HepG2 (cell line): ENCODE data around the gene TMEM185B. TPM values are rescaled to one million over a fixed set of nuclear protein-coding genes. Genes with fewer than 3 reads are reported as not detected.

Experiments
- DPF2 ChIP-seq: sonication (generic); formaldehyde crosslinking; IDR thresholded peaks from 2 replicates; pipeline ENCODE4 v1.4.0; 2020; ENCODE audit warnings: mild to moderate bottlenecking, low read depth, missing genetic modification reagents, borderline replicate concordance
- FOSL1 ChIP-seq: sonication (generic); formaldehyde crosslinking; IDR thresholded peaks from 2 replicates; pipeline ENCODE4 v1.9.0; 2021; ENCODE audit warnings: missing genetic modification reagents, borderline replicate concordance
- FOXK1 ChIP-seq: sonication (generic); formaldehyde crosslinking; IDR thresholded peaks from 2 replicates; pipeline ENCODE4 v1.4.0; 2020; ENCODE audit warnings: low read depth, missing genetic modification reagents, borderline replicate concordance
- FOXK2 ChIP-seq: fragments of 450-650 bp; IDR thresholded peaks from 2 replicates; pipeline ENCODE4 v1.6.1; 2016
- HDAC1 ChIP-seq: sonication (generic); formaldehyde crosslinking; IDR thresholded peaks from 2 replicates; pipeline ENCODE4 v1.5.1; 2020; ENCODE audit warnings: mild to moderate bottlenecking, missing genetic modification reagents
- NR2F2 ChIP-seq: IDR thresholded peaks from 2 replicates; pipeline ENCODE4 v1.6.1; 2012; ENCODE audit warnings: low read depth, inconsistent platforms, borderline replicate concordance
- POLR2A ChIP-seq, 2 experiments: IDR thresholded peaks; 2 replicates each; pipeline ENCODE4 v1.6.1; 2011; ENCODE audit warnings: low read depth in 2 of 2, low read length in 2 of 2, mild to moderate bottlenecking in 1 of 2, moderate library complexity in 1 of 2; ENCODE audit not compliant: insufficient read depth in 1 of 2
- RCOR2 ChIP-seq: IDR thresholded peaks from 2 replicates; pipeline ENCODE4 v1.6.1; 2016; ENCODE audit warnings: missing biosample characterization, missing genetic modification reagents
- TOE1 ChIP-seq: sonication (generic); formaldehyde crosslinking; IDR thresholded peaks from 2 replicates; pipeline ENCODE4 v1.4.0; 2020; ENCODE audit warnings: mild to moderate bottlenecking, missing genetic modification reagents
- ZMYM3 ChIP-seq: sonication (generic); formaldehyde crosslinking; IDR thresholded peaks from 2 replicates; pipeline ENCODE4 v1.5.1; 2020; ENCODE audit warnings: mild to moderate bottlenecking, missing genetic modification reagents
- ZMYM4 ChIP-seq: sonication (generic); formaldehyde crosslinking; IDR thresholded peaks from 2 replicates; pipeline ENCODE4 v1.8.1; 2023; ENCODE audit warnings: mild to moderate bottlenecking, missing genetic modification reagents
- ZNF251 ChIP-seq: sonication (generic); formaldehyde crosslinking; IDR thresholded peaks from 2 replicates; pipeline ENCODE4 v1.9.0; 2021; ENCODE audit warnings: mild to moderate bottlenecking, missing genetic modification reagents
- ZNF383 ChIP-seq: sonication (generic); formaldehyde crosslinking; IDR thresholded peaks from 2 replicates; pipeline ENCODE4 v1.4.0; 2020; ENCODE audit warnings: missing genetic modification reagents, mild to moderate bottlenecking, borderline replicate concordance
- ZNF484 ChIP-seq: sonication (generic); formaldehyde crosslinking; IDR thresholded peaks from 2 replicates; pipeline ENCODE4 v1.5.1; 2020; ENCODE audit warnings: mild to moderate bottlenecking, low read depth, missing genetic modification reagents, borderline replicate concordance
- ZNF619 ChIP-seq: sonication (generic); formaldehyde crosslinking; IDR thresholded peaks from 2 replicates; pipeline ENCODE4 v1.4.0; 2020; ENCODE audit warnings: mild to moderate bottlenecking, missing genetic modification reagents
- ZNF782 ChIP-seq: sonication (generic); formaldehyde crosslinking; IDR thresholded peaks from 2 replicates; pipeline ENCODE4 v1.4.0; 2020; ENCODE audit warnings: missing genetic modification reagents, mild to moderate bottlenecking, borderline replicate concordance
- polyA plus RNA-seq, 8 experiments: library from polyadenylated mRNA; depleted of rRNA in 3 of 8; stranded (reverse) in 7 of 8; unstranded in 1 of 8; fragments of >200 nt; fragmentation: Illumina TruSeq in 4 of 8; extraction: Trizol in 4 of 8; gene quantifications; 2 replicates each; pipeline versions ENCODE4 v1.2.1 to v1.2.3, GENCODE V29; 2011 to 2016; ENCODE audit warnings: low read depth in 4 of 8, missing spikeins in 1 of 8, mixed read lengths in 1 of 8; ENCODE audit not compliant: insufficient read depth in 1 of 8
- total RNA-seq, 5 experiments: library from RNA; depleted of rRNA; stranded (reverse); fragments of >200 nt; fragmentation: Illumina TruSeq; extraction: Trizol; gene quantifications; 2 replicates each; pipeline ENCODE4 v1.2.3, GENCODE V29; 2016; ENCODE audit warnings: low read depth in 1 of 5
- TF ChIP-seq, protein P1 (sequence below): sonication (generic); formaldehyde crosslinking; IDR thresholded peaks from 2 replicates; pipeline ENCODE4 v1.4.0; 2020; ENCODE audit warnings: missing genetic modification reagents
- TF ChIP-seq, protein P2 (sequence below): sonication (generic); formaldehyde crosslinking; IDR thresholded peaks from 2 replicates; pipeline ENCODE4 v1.4.0; 2020; ENCODE audit warnings: missing genetic modification reagents
- TF ChIP-seq, protein P3 (sequence below): sonication (generic); formaldehyde crosslinking; IDR thresholded peaks from 2 replicates; pipeline ENCODE4 v1.4.0; 2020; ENCODE audit warnings: low read depth, mild to moderate bottlenecking, missing genetic modification reagents
- TF ChIP-seq, protein P4 (sequence below): sonication (generic); formaldehyde crosslinking; IDR thresholded peaks from 2 replicates; pipeline ENCODE4; 2020; ENCODE audit warnings: missing genetic modification reagents, mild to moderate bottlenecking, borderline replicate concordance

TMEM185B gene
- total and polyA plus RNA-seq, 2 of the 13 experiments (the other 11 are each of a cell fraction or from before 2014, with no cell fraction given): 5.6 to 7.0 TPM

DNA sequence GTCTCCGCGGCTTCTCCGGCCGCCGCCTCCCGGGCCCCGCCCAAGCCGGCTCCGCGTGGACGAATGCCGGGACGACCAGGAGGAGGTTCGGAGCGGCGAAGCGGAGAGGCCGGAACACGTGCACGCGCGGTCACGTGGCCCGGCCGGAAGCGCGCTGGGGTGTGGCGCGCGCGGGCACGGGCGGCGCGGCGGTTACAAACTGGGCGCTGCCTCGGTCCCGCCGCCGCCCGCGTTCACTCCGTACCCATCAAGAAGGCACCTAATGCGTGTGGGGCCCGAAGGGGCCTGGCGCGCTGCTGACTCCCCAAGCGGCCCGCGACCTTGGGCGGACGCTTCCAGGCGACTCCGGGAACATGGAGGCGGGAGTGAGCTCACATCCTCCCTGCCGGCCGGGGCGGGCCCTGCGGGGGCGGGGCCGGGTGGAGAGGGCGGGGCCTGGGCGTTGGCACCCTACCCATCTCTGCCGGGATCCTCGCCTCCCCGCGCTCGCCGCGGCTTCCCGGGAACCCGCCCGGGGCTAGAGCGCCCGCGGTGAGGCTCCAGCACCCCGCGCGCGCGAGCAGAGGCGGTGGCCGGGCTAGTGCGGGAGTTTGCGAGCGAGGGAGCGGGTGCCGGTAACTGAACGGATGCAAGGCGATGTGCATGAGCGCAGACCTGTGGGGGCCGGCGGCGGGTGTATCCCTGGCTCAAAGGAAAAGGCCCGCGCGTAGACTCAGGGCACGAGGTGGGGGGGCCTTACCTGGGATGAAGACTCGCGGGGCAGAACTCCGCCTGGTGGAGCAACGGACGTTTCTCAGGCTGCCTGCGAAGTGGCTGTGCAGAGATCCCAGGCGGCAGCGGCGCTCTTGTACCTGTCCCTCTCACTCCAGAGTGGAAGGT, at the start of gene TMEM185B (continued):
- TF ChIP-seq, protein P1, sequence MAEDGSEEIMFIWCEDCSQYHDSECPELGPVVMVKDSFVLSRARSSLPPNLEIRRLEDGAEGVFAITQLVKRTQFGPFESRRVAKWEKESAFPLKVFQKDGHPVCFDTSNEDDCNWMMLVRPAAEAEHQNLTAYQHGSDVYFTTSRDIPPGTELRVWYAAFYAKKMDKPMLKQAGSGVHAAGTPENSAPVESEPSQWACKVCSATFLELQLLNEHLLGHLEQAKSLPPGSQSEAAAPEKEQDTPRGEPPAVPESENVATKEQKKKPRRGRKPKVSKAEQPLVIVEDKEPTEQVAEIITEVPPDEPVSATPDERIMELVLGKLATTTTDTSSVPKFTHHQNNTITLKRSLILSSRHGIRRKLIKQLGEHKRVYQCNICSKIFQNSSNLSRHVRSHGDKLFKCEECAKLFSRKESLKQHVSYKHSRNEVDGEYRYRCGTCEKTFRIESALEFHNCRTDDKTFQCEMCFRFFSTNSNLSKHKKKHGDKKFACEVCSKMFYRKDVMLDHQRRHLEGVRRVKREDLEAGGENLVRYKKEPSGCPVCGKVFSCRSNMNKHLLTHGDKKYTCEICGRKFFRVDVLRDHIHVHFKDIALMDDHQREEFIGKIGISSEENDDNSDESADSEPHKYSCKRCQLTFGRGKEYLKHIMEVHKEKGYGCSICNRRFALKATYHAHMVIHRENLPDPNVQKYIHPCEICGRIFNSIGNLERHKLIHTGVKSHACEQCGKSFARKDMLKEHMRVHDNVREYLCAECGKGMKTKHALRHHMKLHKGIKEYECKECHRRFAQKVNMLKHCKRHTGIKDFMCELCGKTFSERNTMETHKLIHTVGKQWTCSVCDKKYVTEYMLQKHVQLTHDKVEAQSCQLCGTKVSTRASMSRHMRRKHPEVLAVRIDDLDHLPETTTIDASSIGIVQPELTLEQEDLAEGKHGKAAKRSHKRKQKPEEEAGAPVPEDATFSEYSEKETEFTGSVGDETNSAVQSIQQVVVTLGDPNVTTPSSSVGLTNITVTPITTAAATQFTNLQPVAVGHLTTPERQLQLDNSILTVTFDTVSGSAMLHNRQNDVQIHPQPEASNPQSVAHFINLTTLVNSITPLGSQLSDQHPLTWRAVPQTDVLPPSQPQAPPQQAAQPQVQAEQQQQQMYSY (CRISPR knock-in tag): no peak
- no peak for TF ChIP-seq ZNF484 (CRISPR knock-in tag)
- no peak for TF ChIP-seq FOXK2
- TF ChIP-seq ZNF251: no peak
- no peak for TF ChIP-seq ZMYM3 (CRISPR knock-in tag)
- no peak for TF ChIP-seq DPF2 (CRISPR knock-in tag)
- TF ChIP-seq FOXK1 (CRISPR knock-in tag): no peak
- TF ChIP-seq, protein P2, sequence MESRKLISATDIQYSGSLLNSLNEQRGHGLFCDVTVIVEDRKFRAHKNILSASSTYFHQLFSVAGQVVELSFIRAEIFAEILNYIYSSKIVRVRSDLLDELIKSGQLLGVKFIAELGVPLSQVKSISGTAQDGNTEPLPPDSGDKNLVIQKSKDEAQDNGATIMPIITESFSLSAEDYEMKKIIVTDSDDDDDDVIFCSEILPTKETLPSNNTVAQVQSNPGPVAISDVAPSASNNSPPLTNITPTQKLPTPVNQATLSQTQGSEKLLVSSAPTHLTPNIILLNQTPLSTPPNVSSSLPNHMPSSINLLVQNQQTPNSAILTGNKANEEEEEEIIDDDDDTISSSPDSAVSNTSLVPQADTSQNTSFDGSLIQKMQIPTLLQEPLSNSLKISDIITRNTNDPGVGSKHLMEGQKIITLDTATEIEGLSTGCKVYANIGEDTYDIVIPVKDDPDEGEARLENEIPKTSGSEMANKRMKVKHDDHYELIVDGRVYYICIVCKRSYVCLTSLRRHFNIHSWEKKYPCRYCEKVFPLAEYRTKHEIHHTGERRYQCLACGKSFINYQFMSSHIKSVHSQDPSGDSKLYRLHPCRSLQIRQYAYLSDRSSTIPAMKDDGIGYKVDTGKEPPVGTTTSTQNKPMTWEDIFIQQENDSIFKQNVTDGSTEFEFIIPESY: no peak
- no peak for TF ChIP-seq ZNF782 (CRISPR knock-in tag)
- TF ChIP-seq, protein P3, sequence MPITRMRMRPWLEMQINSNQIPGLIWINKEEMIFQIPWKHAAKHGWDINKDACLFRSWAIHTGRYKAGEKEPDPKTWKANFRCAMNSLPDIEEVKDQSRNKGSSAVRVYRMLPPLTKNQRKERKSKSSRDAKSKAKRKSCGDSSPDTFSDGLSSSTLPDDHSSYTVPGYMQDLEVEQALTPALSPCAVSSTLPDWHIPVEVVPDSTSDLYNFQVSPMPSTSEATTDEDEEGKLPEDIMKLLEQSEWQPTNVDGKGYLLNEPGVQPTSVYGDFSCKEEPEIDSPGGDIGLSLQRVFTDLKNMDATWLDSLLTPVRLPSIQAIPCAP: no peak
- no peak for TF ChIP-seq FOSL1 (CRISPR knock-in tag)
- no peak for TF ChIP-seq ZNF619 (CRISPR knock-in tag)
- no peak for TF ChIP-seq TOE1 (CRISPR knock-in tag)
- TF ChIP-seq, protein P4, sequence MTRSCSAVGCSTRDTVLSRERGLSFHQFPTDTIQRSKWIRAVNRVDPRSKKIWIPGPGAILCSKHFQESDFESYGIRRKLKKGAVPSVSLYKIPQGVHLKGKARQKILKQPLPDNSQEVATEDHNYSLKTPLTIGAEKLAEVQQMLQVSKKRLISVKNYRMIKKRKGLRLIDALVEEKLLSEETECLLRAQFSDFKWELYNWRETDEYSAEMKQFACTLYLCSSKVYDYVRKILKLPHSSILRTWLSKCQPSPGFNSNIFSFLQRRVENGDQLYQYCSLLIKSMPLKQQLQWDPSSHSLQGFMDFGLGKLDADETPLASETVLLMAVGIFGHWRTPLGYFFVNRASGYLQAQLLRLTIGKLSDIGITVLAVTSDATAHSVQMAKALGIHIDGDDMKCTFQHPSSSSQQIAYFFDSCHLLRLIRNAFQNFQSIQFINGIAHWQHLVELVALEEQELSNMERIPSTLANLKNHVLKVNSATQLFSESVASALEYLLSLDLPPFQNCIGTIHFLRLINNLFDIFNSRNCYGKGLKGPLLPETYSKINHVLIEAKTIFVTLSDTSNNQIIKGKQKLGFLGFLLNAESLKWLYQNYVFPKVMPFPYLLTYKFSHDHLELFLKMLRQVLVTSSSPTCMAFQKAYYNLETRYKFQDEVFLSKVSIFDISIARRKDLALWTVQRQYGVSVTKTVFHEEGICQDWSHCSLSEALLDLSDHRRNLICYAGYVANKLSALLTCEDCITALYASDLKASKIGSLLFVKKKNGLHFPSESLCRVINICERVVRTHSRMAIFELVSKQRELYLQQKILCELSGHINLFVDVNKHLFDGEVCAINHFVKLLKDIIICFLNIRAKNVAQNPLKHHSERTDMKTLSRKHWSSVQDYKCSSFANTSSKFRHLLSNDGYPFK (CRISPR knock-in tag): 0 out of 2 replicates have a peak, but pooled peaks have one; percentile 15
- peak; percentile 65; the same call in 1 of the 2 replicates for TF ChIP-seq ZMYM4 (CRISPR knock-in tag)
- TF ChIP-seq POLR2A (IDR thresholded peaks at IDR 0.05; ENCODE audit: insufficient read depth in 1 of 2, low read depth in 2 of 2, low read length in 2 of 2): peak; percentile 61 to 69; a peak in 3 of 4 replicates
- TF ChIP-seq ZNF383 (CRISPR knock-in tag): no peak
- TF ChIP-seq RCOR2 (CRISPR knock-in tag): no peak
- peak; percentile 49; the same call in 1 of the 2 replicates for TF ChIP-seq HDAC1 (CRISPR knock-in tag)
- TF ChIP-seq NR2F2: no peak
